Subcutaneous abdominal adipose tissue (tissue), 5 donors: Measurements from ENCODE around the gene KDM4B.

Source experiments
- H3K27ac ChIP-seq: one replicate; pipeline ENCODE4 v1.7.0; 2013; ENCODE audit warnings: low read depth, mild to moderate bottlenecking, inconsistent platforms, low read length, moderate library complexity
- H3K27me3 ChIP-seq, 5 donors: one replicate each; pipeline ENCODE4 v1.7.0; 2013; ENCODE audit warnings: low read length in 5 of 5, inconsistent platforms in 1 of 5; ENCODE audit not compliant: control insufficient read depth in 5 of 5, insufficient read depth in 4 of 5
- H3K36me3 ChIP-seq, 5 donors: one replicate each; pipeline ENCODE4 v1.7.0; 2013; ENCODE audit warnings: low read length in 5 of 5; ENCODE audit not compliant: control insufficient read depth in 5 of 5, insufficient read depth in 5 of 5
- H3K4me1 ChIP-seq, 5 donors: one replicate each; pipeline ENCODE4 v1.7.0; 2013; ENCODE audit warnings: low read length in 5 of 5, mild to moderate bottlenecking in 3 of 5, moderate library complexity in 1 of 5; ENCODE audit not compliant: control insufficient read depth in 5 of 5, insufficient read depth in 5 of 5
- H3K4me3 ChIP-seq, 5 donors: one replicate each; pipeline ENCODE4 v1.7.0; 2013; ENCODE audit warnings: low read length in 5 of 5, low read depth in 1 of 5
- H3K9ac ChIP-seq, 5 donors: one replicate each; pipeline ENCODE4 v1.7.0; 2013; ENCODE audit warnings: low read length in 5 of 5, mild to moderate bottlenecking in 4 of 5, moderate library complexity in 3 of 5
- H3K9me3 ChIP-seq, 5 donors: one replicate each; pipeline ENCODE4 v1.7.0; 2013; ENCODE audit warnings: low read length in 5 of 5; ENCODE audit not compliant: control insufficient read depth in 5 of 5
- donor health status: healthy.
- donor health status: healthy.
- donor health status: healthy.
- donor health status: healthy.
- donor health status: healthy.

The KDM4B gene

DNA sequence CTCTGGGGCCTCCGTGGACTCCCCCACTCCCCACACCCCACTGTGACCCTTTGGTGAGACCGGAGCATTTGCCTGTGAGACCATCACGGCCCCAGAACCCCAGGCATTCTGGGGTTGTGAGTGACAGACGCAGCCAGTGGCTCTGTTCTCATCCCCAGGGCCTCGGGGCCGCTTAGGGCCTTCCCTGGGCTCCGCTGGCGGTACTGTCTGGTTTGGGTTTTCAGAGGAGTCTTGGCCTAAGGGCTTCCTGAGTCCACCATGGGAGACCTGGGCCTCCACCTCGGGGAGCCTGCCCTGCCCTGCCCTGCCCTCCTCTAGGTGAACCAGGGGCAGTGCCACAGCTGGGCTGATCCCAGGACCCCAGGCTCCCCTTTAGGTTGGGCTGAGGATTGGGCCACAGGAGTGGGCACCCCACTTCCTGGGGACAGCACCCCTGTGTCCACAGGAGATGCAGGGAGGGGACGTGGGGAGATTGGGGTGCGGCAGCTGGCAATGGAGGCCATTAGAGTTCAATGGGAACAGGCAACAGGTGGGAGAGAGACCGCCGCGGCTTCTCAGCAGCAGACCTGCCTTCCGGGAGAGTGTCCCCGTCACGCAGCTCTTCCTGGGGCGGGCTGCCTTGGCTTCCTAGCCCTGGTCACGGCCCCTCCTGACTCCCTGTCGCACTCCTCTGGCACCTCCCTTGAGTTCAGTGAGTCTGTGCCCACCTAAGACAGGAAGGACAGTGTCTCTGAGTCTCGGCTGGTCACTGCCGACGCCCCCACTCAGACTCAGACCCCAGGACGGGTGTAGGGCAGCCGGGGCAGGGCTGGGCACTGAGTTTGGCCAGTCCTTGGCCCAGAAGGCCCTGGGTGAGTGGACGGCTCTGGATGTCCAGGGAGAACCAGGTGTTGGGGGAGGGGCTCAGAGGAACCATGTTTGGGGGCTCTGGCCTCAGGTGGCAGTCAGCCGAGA, 164.1 kb downstream of the KDM4B start:
- H3K27me3 ChIP-seq = no peaks in the 10 kb centered on the region
- no peaks in the 10 kb centered on the region for H3K9me3 ChIP-seq
- no peak overlapping the region for H3K27ac ChIP-seq
- no peak overlapping the region for H3K9ac ChIP-seq
- H3K36me3 ChIP-seq = peaks cover 0 to 84% (median 68%) of the 10 kb centered on the region in 5 donors
- H3K4me1 ChIP-seq = peaks cover 0 to 6% (median 5%) of the 10 kb centered on the region in 5 donors
- no peak overlapping the region for H3K4me3 ChIP-seq

DNA sequence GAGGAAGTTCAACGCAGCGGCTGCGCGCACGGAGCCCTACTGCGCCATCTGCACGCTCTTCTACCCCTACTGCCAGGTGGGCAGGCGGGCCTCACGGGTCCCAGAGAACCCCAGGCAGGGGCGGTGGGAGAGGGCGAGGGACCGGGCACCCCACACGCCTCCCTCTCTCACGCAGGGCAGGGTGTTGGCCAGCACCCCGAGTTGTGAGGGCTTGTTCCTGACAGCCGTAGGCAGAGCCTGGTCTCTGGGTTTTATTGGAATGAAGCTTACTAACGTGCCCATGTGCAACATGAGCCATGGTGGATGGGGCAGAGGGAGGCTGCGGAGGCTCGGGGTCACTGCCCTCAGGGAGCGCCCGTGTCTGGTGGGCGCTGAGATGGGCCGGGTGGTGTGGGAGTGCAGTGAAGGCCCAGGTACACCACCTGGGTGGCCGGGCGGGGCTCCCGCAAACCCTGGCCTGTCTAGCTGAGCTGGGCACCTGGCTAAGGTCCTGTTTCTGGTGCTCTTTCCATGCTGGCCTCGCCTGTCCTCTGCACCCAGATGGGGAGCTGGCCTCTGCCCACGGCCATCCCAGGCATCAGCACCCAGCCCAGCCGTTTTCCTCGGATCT, 165.2 kb downstream of the KDM4B start:
- Histone ChIP-seq H3K27ac (no peak overlapping the region), H3K9ac (no peak overlapping the region), H3K4me1 (no peaks in the 10 kb centered on the region), H3K9me3 (no peaks in the 10 kb centered on the region), H3K4me3 (no peak overlapping the region), H3K27me3 (no peaks in the 10 kb centered on the region), H3K36me3 (peaks cover 0 to 95% (median 79%) of the 10 kb centered on the region in 5 donors)

DNA sequence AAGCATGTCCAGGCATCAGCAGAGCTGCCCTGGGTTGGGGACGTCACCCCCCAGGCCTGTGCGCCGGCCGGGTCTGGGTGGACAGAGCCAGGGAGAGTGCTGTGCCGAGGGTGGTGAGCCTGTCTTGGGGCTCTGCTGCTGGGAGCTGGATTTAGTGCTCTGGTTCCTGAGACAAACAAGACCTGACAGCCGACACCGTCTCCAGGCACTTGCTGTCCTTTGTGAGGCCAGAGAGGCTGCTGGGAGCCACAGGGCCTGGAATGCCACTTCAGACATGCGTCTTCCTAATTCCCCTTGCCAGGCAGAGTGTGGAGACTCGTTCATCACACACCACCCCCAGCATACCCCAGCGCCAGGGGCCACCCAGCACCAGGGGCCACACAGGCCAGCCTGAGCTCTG, 165.8 kb downstream of the KDM4B start:
- Histone ChIP-seq H3K9me3 (no peaks in the 10 kb centered on the region), H3K36me3 (peaks cover 0 to 97% (median 81%) of the 10 kb centered on the region in 5 donors), H3K27me3 (no peaks in the 10 kb centered on the region), H3K4me3 (no peak overlapping the region), H3K4me1 (no peaks in the 10 kb centered on the region), H3K9ac (no peak overlapping the region), H3K27ac (no peak overlapping the region)

GRCh38 chr19:5136073-5136855, 167.4 kb downstream of the KDM4B start:
- Histone ChIP-seq H3K27me3 (no peaks in the 10 kb centered on the region), H3K4me1 (no peaks in the 10 kb centered on the region), H3K9me3 (no peaks in the 10 kb centered on the region), H3K27ac (no peak overlapping the region), H3K4me3 (no peak overlapping the region), H3K9ac (no peak overlapping the region), H3K36me3 (peaks cover 0 to 98% (median 87%) of the 10 kb centered on the region in 5 donors)

DNA sequence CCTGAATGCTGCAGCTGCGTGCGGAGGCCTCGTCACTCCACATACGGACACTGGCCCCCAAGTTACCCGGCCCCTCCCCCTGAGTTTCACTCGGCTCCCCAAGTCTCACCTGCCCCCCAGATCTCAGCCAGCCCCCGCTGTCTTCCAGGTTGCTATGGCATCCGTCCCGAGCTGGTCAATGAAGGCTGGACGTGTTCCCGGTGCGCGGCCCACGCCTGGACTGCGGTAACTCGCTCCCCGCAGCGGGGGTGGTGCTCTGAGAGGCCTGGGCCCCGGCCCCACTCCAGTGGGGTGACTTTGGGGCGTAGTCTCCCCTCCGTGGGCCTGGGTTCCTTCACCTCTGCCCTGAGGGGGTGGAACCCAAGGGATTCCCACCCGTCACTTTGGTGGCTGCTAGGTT, 168.2 kb downstream of the KDM4B start:
- Histone ChIP-seq H3K4me3 (no peak overlapping the region), H3K27me3 (no peaks in the 10 kb centered on the region), H3K9me3 (no peaks in the 10 kb centered on the region), H3K9ac (no peak overlapping the region), H3K36me3 (peaks cover 0 to 100% (median 90%) of the 10 kb centered on the region in 5 donors), H3K4me1 (no peaks in the 10 kb centered on the region), H3K27ac (no peak overlapping the region)

GRCh38 chr19:5137571-5138124, 168.7 kb downstream of the KDM4B start:
- Histone ChIP-seq H3K27me3 (no peaks in the 10 kb centered on the region), H3K36me3 (peaks cover 0 to 100% (median 89%) of the 10 kb centered on the region in 5 donors), H3K9ac (no peak overlapping the region), H3K4me1 (no peaks in the 10 kb centered on the region), H3K27ac (no peak overlapping the region), H3K9me3 (no peaks in the 10 kb centered on the region), H3K4me3 (no peak overlapping the region)

DNA sequence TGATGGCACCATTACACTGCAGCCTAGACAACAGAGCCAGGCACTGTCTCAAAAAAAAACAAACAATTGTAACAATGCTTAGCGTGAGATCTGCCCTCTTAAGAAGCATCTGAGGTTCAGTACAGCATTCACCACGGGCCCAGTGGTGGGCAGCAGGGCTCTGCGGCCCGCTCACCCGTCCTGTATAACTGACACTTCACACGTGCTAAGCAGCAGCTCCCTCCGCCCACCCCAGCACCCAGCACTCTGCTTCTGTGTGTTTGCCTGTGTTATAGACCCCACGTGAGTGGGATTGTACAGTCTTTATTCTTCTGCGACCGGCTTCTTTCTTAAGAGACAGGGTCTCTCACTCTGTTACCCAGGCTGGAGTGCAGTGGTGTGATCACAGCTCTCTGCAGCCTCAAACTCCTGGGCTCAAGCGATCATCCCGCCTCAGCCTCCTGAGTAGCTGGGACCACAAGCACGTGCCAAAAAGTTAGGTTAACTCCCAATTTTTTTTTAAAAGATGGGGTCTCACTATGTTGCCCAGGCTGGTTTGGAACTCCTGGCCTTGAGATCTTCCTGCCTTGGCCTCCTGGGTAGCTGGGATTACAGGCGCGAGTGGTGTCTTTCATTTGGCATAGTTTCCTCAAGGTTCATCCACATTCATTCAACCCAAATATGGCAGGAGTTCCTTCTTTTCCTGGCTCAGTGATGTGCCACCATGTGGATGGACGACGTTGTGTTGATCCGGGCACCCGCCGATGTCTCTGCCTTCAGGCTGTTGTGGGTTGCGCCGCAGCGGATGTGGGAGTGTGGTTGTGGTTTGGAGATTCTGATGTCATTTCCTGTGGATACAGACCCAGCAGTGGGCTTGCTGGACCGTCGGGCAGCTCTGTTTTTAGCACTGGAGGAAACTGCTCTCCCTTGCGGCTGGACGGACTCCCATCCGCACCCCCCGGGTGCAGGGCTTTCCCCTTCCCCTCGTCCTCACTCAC, 170.0 kb downstream of the KDM4B start:
- no peaks in the 10 kb centered on the region for H3K27me3 ChIP-seq
- no peak overlapping the region for H3K27ac ChIP-seq
- no peaks in the 10 kb centered on the region for H3K9me3 ChIP-seq
- H3K4me1 ChIP-seq = no peaks in the 10 kb centered on the region
- H3K4me3 ChIP-seq = no peak overlapping the region
- H3K36me3 ChIP-seq = peaks cover 0 to 100% (median 88%) of the 10 kb centered on the region in 5 donors
- H3K9ac ChIP-seq = no peak overlapping the region

DNA sequence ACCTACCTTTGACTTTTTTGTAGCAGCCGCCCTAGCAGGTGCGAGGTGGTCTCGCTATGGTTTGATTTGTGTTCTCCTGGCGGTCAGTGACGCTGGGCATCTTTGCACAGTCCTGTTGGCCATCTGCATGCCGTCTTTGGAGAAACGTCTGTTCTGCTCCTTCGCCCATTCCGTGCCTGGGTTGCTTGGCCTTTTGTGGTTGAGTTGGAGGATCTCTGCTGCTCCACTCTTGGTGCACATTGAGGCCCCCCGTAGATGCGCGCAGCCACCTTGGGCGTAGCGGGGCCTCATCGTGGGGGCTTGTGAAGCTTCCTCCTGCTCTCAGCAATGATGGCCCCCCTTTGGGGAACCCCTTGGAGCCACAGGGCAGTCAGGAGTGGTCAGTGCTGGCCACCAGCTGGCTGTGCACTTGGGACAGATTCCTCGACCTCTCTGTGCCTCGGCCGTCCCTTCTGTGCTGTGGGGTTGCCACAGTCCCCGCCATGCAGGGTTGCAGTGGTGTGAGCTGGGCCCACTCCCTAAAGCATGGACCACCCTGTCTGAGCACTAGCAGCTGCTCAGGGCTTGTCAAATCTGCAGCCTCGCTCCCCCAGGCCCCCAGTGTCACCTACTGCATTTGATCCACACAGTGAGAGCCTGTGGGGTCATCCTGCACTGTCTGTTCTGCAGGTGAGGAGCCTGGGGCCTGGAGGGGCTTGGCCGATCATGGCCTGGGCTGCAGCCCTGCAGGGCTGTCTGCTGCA, 170.8 kb downstream of the KDM4B start:
- H3K27ac ChIP-seq = no peak overlapping the region
- H3K9ac ChIP-seq = no peak overlapping the region
- no peak overlapping the region for H3K4me3 ChIP-seq
- H3K27me3 ChIP-seq = no peaks in the 10 kb centered on the region
- H3K36me3 ChIP-seq = peaks cover 0 to 99% (median 84%) of the 10 kb centered on the region in 5 donors
- no peaks in the 10 kb centered on the region for H3K4me1 ChIP-seq
- no peaks in the 10 kb centered on the region for H3K9me3 ChIP-seq
